Measurements from ENCODE around the gene MBD5.

GRCh38 chr2:148110184-148110583, 89.3 kb downstream of the MBD5 start:
- TF ChIP-seq SUZ12 (IDR thresholded peaks at IDR 0.05; ENCODE audit: extremely low read depth, insufficient read depth, insufficient read length) (no peak), YY1 (IDR thresholded peaks at IDR 0.05; ENCODE audit: insufficient read depth, insufficient read length) (no peak), ZNF274 (IDR thresholded peaks at IDR 0.05; ENCODE audit: low read depth, low read length) (no peak)

All from NT2/D1 (cell line).